Panc1 (cell line): ENCODE data around the gene PDLIM4. TPM values are rescaled to one million over a fixed set of nuclear protein-coding genes. Genes with fewer than 3 reads are reported as not detected.
A peak's percentile ranks its signal among the peaks of the same experiment; 100 is the strongest.

Source experiments
- ATAC-seq: fragments of 200-7000 bp; cut with Tn5 transposase; 2 replicates; pipeline ENCODE4 v1.9.1; 2020; ENCODE audit warnings: mild to moderate bottlenecking, moderate library complexity
- BruUV-seq: library from RNA; stranded (reverse); fragments of 400-500 nt; replicated peaks from 2 replicates; lab custom pipeline; 2021; lab: Mats Ljungman, UMichigan
- CTCF ChIA-PET: fragments of 300-600 bp; sonication (Branson Sonifier 250); formaldehyde crosslinking; loops from one replicate; lab custom pipeline; 2022; ENCODE audit warnings: antibody characterized with exemption; lab: Charles Lee
- POLR2A ChIA-PET: fragments of 300-600 bp; sonication (Branson Sonifier 250); formaldehyde crosslinking; loops from one replicate; lab custom pipeline; 2022; ENCODE audit warnings: antibody characterized with exemption; lab: Charles Lee
- DNase-seq: peaks from one replicate; pipeline ENCODE4 v3.0.0-alpha.2; 2010; ENCODE audit warnings: low read depth, low spot score
- H3K27ac ChIP-seq: 2 replicates; pipeline ENCODE4 v1.5.1; 2011; ENCODE audit warnings: mild to moderate bottlenecking, low read length, inconsistent platforms
- H3K27me3 ChIP-seq: fragments of 200-500 bp; sonication (Bioruptor generic); 2 replicates; pipeline ENCODE4 v1.6.0; 2014; ENCODE audit warnings: low read length, inconsistent platforms; ENCODE audit not compliant: control insufficient read depth, insufficient read depth
- H3K36me3 ChIP-seq: fragments of 200-500 bp; sonication (Bioruptor generic); 2 replicates; pipeline ENCODE4 v1.5.1; 2014; ENCODE audit warnings: inconsistent platforms, mild to moderate bottlenecking, low read length, moderate library complexity; ENCODE audit not compliant: control insufficient read depth, insufficient read depth
- H3K4me1 ChIP-seq: 2 replicates; pipeline ENCODE4 v1.5.1; 2011; ENCODE audit warnings: inconsistent platforms, mild to moderate bottlenecking, low read length, moderate library complexity; ENCODE audit not compliant: control insufficient read depth, insufficient read depth
- H3K4me3 ChIP-seq, 2 experiments: 2 replicates each; pipeline ENCODE4 v1.5.1; 2011 to 2012; ENCODE audit warnings: low read depth in 2 of 2, low read length in 2 of 2, mild to moderate bottlenecking in 2 of 2, inconsistent platforms in 1 of 2, moderate library complexity in 1 of 2
- H3K9me3 ChIP-seq: fragments of 200-500 bp; sonication (Bioruptor generic); 2 replicates; pipeline ENCODE4 v1.5.1; 2014; ENCODE audit warnings: low read depth, mild to moderate bottlenecking, inconsistent platforms, low read length, moderate library complexity; ENCODE audit not compliant: control insufficient read depth, insufficient read depth
- POLR2AphosphoS5 ChIP-seq: IDR thresholded peaks from 2 replicates; pipeline ENCODE4 v1.6.1; 2012; ENCODE audit warnings: mild to moderate bottlenecking, low read depth, low read length, moderate library complexity
- SIN3A ChIP-seq: IDR thresholded peaks from 2 replicates; pipeline ENCODE4 v1.6.1; 2012; ENCODE audit warnings: low read depth, mild to moderate bottlenecking, low read length, moderate library complexity, borderline replicate concordance; ENCODE audit not compliant: insufficient read depth
- TCF7L2 ChIP-seq: IDR thresholded peaks from 2 replicates; pipeline ENCODE4 v1.6.1; 2011; ENCODE audit warnings: mild to moderate bottlenecking, low read depth, low read length, inconsistent platforms
- in situ Hi-C: cut with HindIII; loops from 2 replicates; pipeline ENCODE4 v1.10.0; 2016; ENCODE audit warnings: low sequenced_read_pairs, low pct_unique_long_range_greater_than_20kb
- intact Hi-C: fragments of 100-400 bp; cut with micrococcal nuclease; formaldehyde crosslinking; loops from one replicate; pipeline ENCODE4 v1.10.0; 2022; ENCODE audit not compliant: unreplicated experiment
- total RNA-seq: library from RNA; stranded (reverse); gene quantifications from one replicate; pipeline ENCODE4 v1.2.1, GENCODE V29; 2021; ENCODE audit not compliant: unreplicated experiment
- TF ChIP-seq, protein P1 (sequence below): fragments of 450-650 bp; IDR thresholded peaks from 2 replicates; pipeline ENCODE4 v1.5.1; 2017; ENCODE audit warnings: mild to moderate bottlenecking
- TF ChIP-seq, protein P2 (sequence below), 2 experiments: IDR thresholded peaks; 2 replicates each; pipeline ENCODE4 v1.6.1; 2011 to 2012; ENCODE audit warnings: low read depth in 2 of 2, control low read depth in 1 of 2, low read length in 1 of 2, mild to moderate bottlenecking in 1 of 2, moderate library complexity in 1 of 2; ENCODE audit not compliant: insufficient read depth in 1 of 2

PDLIM4 gene
- total RNA-seq, 1 experiment from 2014 or later, result 9.9 TPM

DNA sequence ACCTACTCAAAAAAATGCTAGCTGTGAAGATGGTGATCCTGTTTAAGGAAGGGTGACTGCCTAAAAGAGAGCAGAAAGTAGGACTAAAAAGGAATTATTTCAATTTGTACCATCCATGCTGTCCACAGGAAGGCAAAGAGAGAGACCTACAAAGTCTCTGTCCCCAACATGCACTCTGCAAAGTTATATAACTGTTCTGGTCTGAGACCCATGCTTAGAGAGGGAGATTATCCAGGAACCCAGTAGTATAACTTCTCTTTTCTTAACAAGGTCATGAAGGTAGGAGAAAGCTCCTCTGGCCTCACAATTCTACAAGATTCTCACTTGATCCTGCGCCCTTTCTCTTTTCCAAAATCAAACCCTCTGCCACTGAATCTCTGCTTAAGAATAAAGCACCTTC lies 62.5 kb downstream of the PDLIM4 start:
- no peak overlapping the region for H3K27ac ChIP-seq
- in situ Hi-C loops, result no loop called here
- no TSS peak for BruUV-seq
- no peaks in the 10 kb centered on the region for H3K4me1 ChIP-seq
- TF ChIP-seq POLR2AphosphoS5, result no peak
- TF ChIP-seq SIN3A, result no peak
- TF ChIP-seq, protein P1, sequence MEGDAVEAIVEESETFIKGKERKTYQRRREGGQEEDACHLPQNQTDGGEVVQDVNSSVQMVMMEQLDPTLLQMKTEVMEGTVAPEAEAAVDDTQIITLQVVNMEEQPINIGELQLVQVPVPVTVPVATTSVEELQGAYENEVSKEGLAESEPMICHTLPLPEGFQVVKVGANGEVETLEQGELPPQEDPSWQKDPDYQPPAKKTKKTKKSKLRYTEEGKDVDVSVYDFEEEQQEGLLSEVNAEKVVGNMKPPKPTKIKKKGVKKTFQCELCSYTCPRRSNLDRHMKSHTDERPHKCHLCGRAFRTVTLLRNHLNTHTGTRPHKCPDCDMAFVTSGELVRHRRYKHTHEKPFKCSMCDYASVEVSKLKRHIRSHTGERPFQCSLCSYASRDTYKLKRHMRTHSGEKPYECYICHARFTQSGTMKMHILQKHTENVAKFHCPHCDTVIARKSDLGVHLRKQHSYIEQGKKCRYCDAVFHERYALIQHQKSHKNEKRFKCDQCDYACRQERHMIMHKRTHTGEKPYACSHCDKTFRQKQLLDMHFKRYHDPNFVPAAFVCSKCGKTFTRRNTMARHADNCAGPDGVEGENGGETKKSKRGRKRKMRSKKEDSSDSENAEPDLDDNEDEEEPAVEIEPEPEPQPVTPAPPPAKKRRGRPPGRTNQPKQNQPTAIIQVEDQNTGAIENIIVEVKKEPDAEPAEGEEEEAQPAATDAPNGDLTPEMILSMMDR, result no peak
- TF ChIP-seq, protein P2, sequence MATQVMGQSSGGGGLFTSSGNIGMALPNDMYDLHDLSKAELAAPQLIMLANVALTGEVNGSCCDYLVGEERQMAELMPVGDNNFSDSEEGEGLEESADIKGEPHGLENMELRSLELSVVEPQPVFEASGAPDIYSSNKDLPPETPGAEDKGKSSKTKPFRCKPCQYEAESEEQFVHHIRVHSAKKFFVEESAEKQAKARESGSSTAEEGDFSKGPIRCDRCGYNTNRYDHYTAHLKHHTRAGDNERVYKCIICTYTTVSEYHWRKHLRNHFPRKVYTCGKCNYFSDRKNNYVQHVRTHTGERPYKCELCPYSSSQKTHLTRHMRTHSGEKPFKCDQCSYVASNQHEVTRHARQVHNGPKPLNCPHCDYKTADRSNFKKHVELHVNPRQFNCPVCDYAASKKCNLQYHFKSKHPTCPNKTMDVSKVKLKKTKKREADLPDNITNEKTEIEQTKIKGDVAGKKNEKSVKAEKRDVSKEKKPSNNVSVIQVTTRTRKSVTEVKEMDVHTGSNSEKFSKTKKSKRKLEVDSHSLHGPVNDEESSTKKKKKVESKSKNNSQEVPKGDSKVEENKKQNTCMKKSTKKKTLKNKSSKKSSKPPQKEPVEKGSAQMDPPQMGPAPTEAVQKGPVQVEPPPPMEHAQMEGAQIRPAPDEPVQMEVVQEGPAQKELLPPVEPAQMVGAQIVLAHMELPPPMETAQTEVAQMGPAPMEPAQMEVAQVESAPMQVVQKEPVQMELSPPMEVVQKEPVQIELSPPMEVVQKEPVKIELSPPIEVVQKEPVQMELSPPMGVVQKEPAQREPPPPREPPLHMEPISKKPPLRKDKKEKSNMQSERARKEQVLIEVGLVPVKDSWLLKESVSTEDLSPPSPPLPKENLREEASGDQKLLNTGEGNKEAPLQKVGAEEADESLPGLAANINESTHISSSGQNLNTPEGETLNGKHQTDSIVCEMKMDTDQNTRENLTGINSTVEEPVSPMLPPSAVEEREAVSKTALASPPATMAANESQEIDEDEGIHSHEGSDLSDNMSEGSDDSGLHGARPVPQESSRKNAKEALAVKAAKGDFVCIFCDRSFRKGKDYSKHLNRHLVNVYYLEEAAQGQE (IDR thresholded peaks at IDR 0.05; ENCODE audit: insufficient read depth in 1 of 2, low read depth in 2 of 2, low read length in 1 of 2), result no peak
- TF ChIP-seq TCF7L2, result no peak
- no peaks in the 10 kb centered on the region for H3K9me3 ChIP-seq
- no peak for ATAC-seq
- H3K36me3 ChIP-seq, result no peaks in the 10 kb centered on the region
- ChIA-PET POLR2A (no interaction called here), CTCF (no interaction called here)
- no peaks in the 10 kb centered on the region for H3K27me3 ChIP-seq
- intact Hi-C loops, result no loop called here
- no peak overlapping the region for H3K4me3 ChIP-seq
- no peak for DNase-seq

DNA sequence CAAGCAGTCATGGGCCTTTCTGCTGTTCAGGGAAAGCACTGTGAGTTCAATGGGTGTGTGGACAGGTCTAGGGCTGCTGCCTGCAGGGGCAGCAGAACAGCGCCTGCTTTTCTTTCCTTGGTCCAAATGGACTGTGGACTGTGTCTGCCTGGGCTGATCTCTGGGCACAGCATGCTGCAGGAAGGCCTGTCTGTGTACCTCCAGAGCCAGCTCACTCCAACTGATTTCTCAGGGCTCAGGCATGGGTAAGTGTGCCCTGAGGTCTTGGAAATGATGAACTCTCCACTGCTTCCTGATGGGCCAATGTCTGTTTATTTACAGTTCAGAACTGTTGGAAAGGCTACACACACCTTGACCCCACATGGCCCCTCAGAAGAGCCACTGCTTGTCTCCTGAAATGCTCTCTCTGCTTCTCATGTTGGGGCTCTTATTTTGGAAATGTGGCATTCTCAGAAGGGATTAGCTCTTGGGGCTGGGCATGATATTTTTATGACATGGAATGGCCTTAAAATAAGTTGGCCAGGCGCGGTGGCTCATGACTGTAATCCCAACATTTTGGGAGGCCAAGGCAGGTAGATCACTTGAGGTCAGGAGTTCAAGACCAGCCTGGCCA lies 63.7 kb downstream of the PDLIM4 start:
- DNase-seq (no peak), ATAC-seq (peak; percentile 33; the same call in 1 of the 2 replicates)
- no TSS peak for BruUV-seq
- no peaks in the 10 kb centered on the region for H3K9me3 ChIP-seq
- H3K4me3 ChIP-seq, result no peak overlapping the region
- ChIA-PET POLR2A (no interaction called here), CTCF (no interaction called here)
- H3K27me3 ChIP-seq, result no peaks in the 10 kb centered on the region
- in situ Hi-C loops, result no loop called here
- TF ChIP-seq, protein P2 (IDR thresholded peaks at IDR 0.05; ENCODE audit: insufficient read depth in 1 of 2, low read depth in 2 of 2, low read length in 1 of 2), result no peak
- no peak overlapping the region for H3K27ac ChIP-seq
- no peaks in the 10 kb centered on the region for H3K4me1 ChIP-seq
- intact Hi-C loops, result no loop called here
- H3K36me3 ChIP-seq, result no peaks in the 10 kb centered on the region
